ENCODE data around the gene CD63. TPM values are rescaled to one million over a fixed set of nuclear protein-coding genes. Genes with fewer than 3 reads are reported as not detected.

CD63 gene
- total and polyA plus RNA-seq, 9 of the 15 experiments (the other 6 are each of a cell fraction or from before 2014, with no cell fraction given), result 313 to 735 (median 433) TPM

- 0 out of 2 replicates have a peak, but pooled peaks have one; percentile 16 for TF ChIP-seq DPF2 (IDR thresholded peaks at IDR 0.05)
- no peak for TF ChIP-seq ZEB2 (IDR thresholded peaks at IDR 0.05)
- no peak for TF ChIP-seq ZNF217 (CRISPR knock-in tag; IDR thresholded peaks at IDR 0.05)
- TF ChIP-seq ZNF174 (CRISPR knock-in tag; IDR thresholded peaks at IDR 0.05), result no peak
- TF ChIP-seq THRB (CRISPR knock-in tag; conservative IDR thresholded peaks at IDR 0.05), result peak; percentile 76
- TF ChIP-seq GABPB1 (CRISPR knock-in tag; IDR thresholded peaks at IDR 0.05), result no peak
- no peak for TF ChIP-seq MBD2 (IDR thresholded peaks at IDR 0.05; ENCODE audit: borderline replicate concordance, low read depth)
- no peak for TF ChIP-seq PML (IDR thresholded peaks at IDR 0.05; ENCODE audit: low read length)
- 0 out of 2 replicates have a peak, but pooled peaks have one; percentile 47 for TF ChIP-seq HBP1 (CRISPR knock-in tag; IDR thresholded peaks at IDR 0.05)
- TF ChIP-seq TCF15 (CRISPR knock-in tag; IDR thresholded peaks at IDR 0.05), result no peak
- no peak for TF ChIP-seq TGIF2 (CRISPR knock-in tag; IDR thresholded peaks at IDR 0.05)
- no peak for TF ChIP-seq ADNP (tag; IDR thresholded peaks at IDR 0.05)
- no peak for TF ChIP-seq NFIX (CRISPR knock-in tag; IDR thresholded peaks at IDR 0.05; ENCODE audit: low read depth)
- no peak for TF ChIP-seq PCBP2 (IDR thresholded peaks at IDR 0.05; ENCODE audit: low read depth, low read length, poor library complexity, severe bottlenecking)
- 0 out of 2 replicates have a peak, but pooled peaks have one; percentile 37 for TF ChIP-seq YBX1 (IDR thresholded peaks at IDR 0.05)
- TF ChIP-seq POLR2B (IDR thresholded peaks at IDR 0.05; ENCODE audit: low read depth, partially characterized antibody), result peak; percentile 44
- 0 out of 2 replicates have a peak, but pooled peaks have one; percentile 30 for TF ChIP-seq SMARCE1 (IDR thresholded peaks at IDR 0.05)
- TF ChIP-seq NBN (IDR thresholded peaks at IDR 0.05; ENCODE audit: low read depth), result peak; percentile 27; the same call in 1 of the 2 replicates
- 0 out of 2 replicates have a peak, but pooled peaks have one; percentile 31 for TF ChIP-seq ELF4 (CRISPR knock-in tag; IDR thresholded peaks at IDR 0.05)
- TF ChIP-seq E2F8 (IDR thresholded peaks at IDR 0.05; ENCODE audit: low read depth, partially characterized antibody), result peak; percentile 15
- peak; percentile 48; the same call in 1 of the 2 replicates for TF ChIP-seq HDGF (IDR thresholded peaks at IDR 0.05)
- TF ChIP-seq POLR2AphosphoS2 (IDR thresholded peaks at IDR 0.05; ENCODE audit: low read length), result peak; percentile 48; the same call in 1 of the 2 replicates
- no peak for TF ChIP-seq ASH1L (IDR thresholded peaks at IDR 0.05; ENCODE audit: borderline replicate concordance, low read depth, partially characterized antibody)
- TF ChIP-seq SRF (CRISPR knock-in tag; IDR thresholded peaks at IDR 0.05), result no peak
- TF ChIP-seq PHB (CRISPR knock-in tag; IDR thresholded peaks at IDR 0.05), result no peak
Observed at GRCh38 chr12:55746174-55746912, 17.5 kb upstream of the CD63 start (continued).

Data from K562 (cell line).